HEK293 (cell line): Measurements from ENCODE around the gene CATSPER1.

Experiments
- KLF10 ChIP-seq: fragments of 450-650 bp; IDR thresholded peaks from 2 replicates; pipeline ENCODE4 v1.5.1; 2018; ENCODE audit warnings: missing biosample characterization, mild to moderate bottlenecking, missing genetic modification characterization
- SCRT1 ChIP-seq: fragments of 450-650 bp; formaldehyde crosslinking; IDR thresholded peaks from 2 replicates; pipeline ENCODE4 v1.5.1; 2016; ENCODE audit warnings: missing biosample characterization, missing genetic modification characterization, borderline replicate concordance
- SP7 ChIP-seq: fragments of 450-650 bp; formaldehyde crosslinking; IDR thresholded peaks from 2 replicates; pipeline ENCODE4 v1.5.1; 2016; ENCODE audit warnings: missing biosample characterization, missing genetic modification characterization
- ZBTB20 ChIP-seq: fragments of 450-650 bp; formaldehyde crosslinking; IDR thresholded peaks from 2 replicates; pipeline ENCODE4 v1.5.1; 2016; ENCODE audit warnings: missing biosample characterization, missing genetic modification characterization
- ZBTB48 ChIP-seq: fragments of 450-650 bp; formaldehyde crosslinking; IDR thresholded peaks from 2 replicates; pipeline ENCODE4 v1.5.1; 2016; ENCODE audit warnings: missing biosample characterization, missing genetic modification characterization
- ZEB2 ChIP-seq: fragments of 450-650 bp; formaldehyde crosslinking; IDR thresholded peaks from 2 replicates; pipeline ENCODE4 v1.5.1; 2016; ENCODE audit warnings: missing biosample characterization, missing genetic modification characterization
- ZFP41 ChIP-seq: fragments of 450-650 bp; formaldehyde crosslinking; IDR thresholded peaks from 2 replicates; pipeline ENCODE4 v1.5.1; 2016; ENCODE audit warnings: missing biosample characterization, missing genetic modification characterization, borderline replicate concordance
- ZNF10 ChIP-seq: fragments of 450-650 bp; formaldehyde crosslinking; IDR thresholded peaks from 2 replicates; pipeline ENCODE4 v1.5.1; 2017; ENCODE audit warnings: missing biosample characterization, missing genetic modification characterization
- ZNF140 ChIP-seq: fragments of 450-650 bp; formaldehyde crosslinking; IDR thresholded peaks from 2 replicates; pipeline ENCODE4 v1.5.1; 2016; ENCODE audit warnings: missing biosample characterization, missing genetic modification characterization
- ZNF155 ChIP-seq: fragments of 450-650 bp; formaldehyde crosslinking; IDR thresholded peaks from 2 replicates; pipeline ENCODE4 v1.5.1; 2016; ENCODE audit warnings: missing biosample characterization, missing genetic modification characterization
- ZNF175 ChIP-seq: fragments of 450-650 bp; formaldehyde crosslinking; IDR thresholded peaks from 2 replicates; pipeline ENCODE4 v1.5.1; 2016; ENCODE audit warnings: missing biosample characterization, missing genetic modification characterization
- ZNF23 ChIP-seq: fragments of 450-650 bp; formaldehyde crosslinking; IDR thresholded peaks from 2 replicates; pipeline ENCODE4 v1.5.1; 2016; ENCODE audit warnings: missing biosample characterization, missing genetic modification characterization, borderline replicate concordance
- ZNF341 ChIP-seq: fragments of 450-650 bp; formaldehyde crosslinking; IDR thresholded peaks from 2 replicates; pipeline ENCODE4; 2016; ENCODE audit warnings: low read depth, missing biosample characterization, missing genetic modification characterization
- ZNF37A ChIP-seq: fragments of 450-650 bp; IDR thresholded peaks from 2 replicates; pipeline ENCODE4 v1.5.1; 2018; ENCODE audit warnings: missing biosample characterization, missing genetic modification characterization
- ZNF394 ChIP-seq: fragments of 450-650 bp; formaldehyde crosslinking; IDR thresholded peaks from 2 replicates; pipeline ENCODE4 v1.5.1; 2016; ENCODE audit warnings: missing biosample characterization, missing genetic modification characterization, mild to moderate bottlenecking, moderate library complexity, borderline replicate concordance
- ZNF416 ChIP-seq: fragments of 450-650 bp; formaldehyde crosslinking; IDR thresholded peaks from 2 replicates; pipeline ENCODE4 v1.5.1; 2016; ENCODE audit warnings: missing biosample characterization, missing genetic modification characterization
- ZNF530 ChIP-seq: fragments of 450-650 bp; formaldehyde crosslinking; IDR thresholded peaks from 2 replicates; pipeline ENCODE4 v1.5.1; 2016; ENCODE audit warnings: low read depth, missing biosample characterization, missing genetic modification characterization
- ZNF544 ChIP-seq: fragments of 450-650 bp; formaldehyde crosslinking; IDR thresholded peaks from 2 replicates; pipeline ENCODE4 v1.5.0; 2017; ENCODE audit warnings: missing biosample characterization, missing genetic modification characterization
- ZNF558 ChIP-seq: fragments of 450-650 bp; formaldehyde crosslinking; IDR thresholded peaks from 2 replicates; pipeline ENCODE4 v1.5.1; 2016; ENCODE audit warnings: missing biosample characterization, missing genetic modification characterization
- ZNF561 ChIP-seq: fragments of 450-650 bp; IDR thresholded peaks from 2 replicates; pipeline ENCODE4 v1.5.1; 2018; ENCODE audit warnings: missing biosample characterization, missing genetic modification characterization, borderline replicate concordance
- ZNF670 ChIP-seq: fragments of 450-650 bp; formaldehyde crosslinking; IDR thresholded peaks from 2 replicates; pipeline ENCODE4 v1.5.1; 2016; ENCODE audit warnings: missing biosample characterization, missing genetic modification characterization, low read depth
- ZNF76 ChIP-seq: fragments of 450-650 bp; formaldehyde crosslinking; IDR thresholded peaks from 2 replicates; pipeline ENCODE4; 2016; ENCODE audit warnings: low read depth, missing biosample characterization, missing genetic modification characterization, borderline replicate concordance
- ZNF768 ChIP-seq: fragments of 450-650 bp; formaldehyde crosslinking; IDR thresholded peaks from 2 replicates; pipeline ENCODE4 v1.5.1; 2018; ENCODE audit warnings: missing biosample characterization, mild to moderate bottlenecking, missing genetic modification characterization
- ZNF791 ChIP-seq: fragments of 450-650 bp; formaldehyde crosslinking; IDR thresholded peaks from 2 replicates; pipeline ENCODE4 v1.5.1; 2016; ENCODE audit warnings: missing biosample characterization, missing genetic modification characterization
- ZSCAN23 ChIP-seq: fragments of 450-650 bp; formaldehyde crosslinking; IDR thresholded peaks from 2 replicates; pipeline ENCODE4 v1.5.1; 2016; ENCODE audit warnings: missing biosample characterization, missing genetic modification characterization
- TF ChIP-seq, protein P1 (sequence below): fragments of 450-650 bp; formaldehyde crosslinking; IDR thresholded peaks from 2 replicates; pipeline ENCODE4; 2016; ENCODE audit warnings: missing biosample characterization, missing genetic modification characterization
- TF ChIP-seq, protein P2 (sequence below): fragments of 450-650 bp; formaldehyde crosslinking; IDR thresholded peaks from 2 replicates; pipeline ENCODE4 v1.5.1; 2016; ENCODE audit warnings: missing biosample characterization, missing genetic modification characterization
- TF ChIP-seq, protein P3 (sequence below): fragments of 450-650 bp; formaldehyde crosslinking; IDR thresholded peaks from 2 replicates; pipeline ENCODE4 v1.5.1; 2017; ENCODE audit warnings: missing biosample characterization, missing genetic modification characterization
- TF ChIP-seq, protein P4 (sequence below): fragments of 450-650 bp; formaldehyde crosslinking; IDR thresholded peaks from 2 replicates; pipeline ENCODE4 v1.5.1; 2016; ENCODE audit warnings: missing biosample characterization, missing genetic modification characterization
- TF ChIP-seq, protein P5 (sequence below): fragments of 450-650 bp; formaldehyde crosslinking; IDR thresholded peaks from 2 replicates; pipeline ENCODE4 v1.5.1; 2016; ENCODE audit warnings: missing biosample characterization, missing genetic modification characterization, low read depth

Gene CATSPER1

DNA sequence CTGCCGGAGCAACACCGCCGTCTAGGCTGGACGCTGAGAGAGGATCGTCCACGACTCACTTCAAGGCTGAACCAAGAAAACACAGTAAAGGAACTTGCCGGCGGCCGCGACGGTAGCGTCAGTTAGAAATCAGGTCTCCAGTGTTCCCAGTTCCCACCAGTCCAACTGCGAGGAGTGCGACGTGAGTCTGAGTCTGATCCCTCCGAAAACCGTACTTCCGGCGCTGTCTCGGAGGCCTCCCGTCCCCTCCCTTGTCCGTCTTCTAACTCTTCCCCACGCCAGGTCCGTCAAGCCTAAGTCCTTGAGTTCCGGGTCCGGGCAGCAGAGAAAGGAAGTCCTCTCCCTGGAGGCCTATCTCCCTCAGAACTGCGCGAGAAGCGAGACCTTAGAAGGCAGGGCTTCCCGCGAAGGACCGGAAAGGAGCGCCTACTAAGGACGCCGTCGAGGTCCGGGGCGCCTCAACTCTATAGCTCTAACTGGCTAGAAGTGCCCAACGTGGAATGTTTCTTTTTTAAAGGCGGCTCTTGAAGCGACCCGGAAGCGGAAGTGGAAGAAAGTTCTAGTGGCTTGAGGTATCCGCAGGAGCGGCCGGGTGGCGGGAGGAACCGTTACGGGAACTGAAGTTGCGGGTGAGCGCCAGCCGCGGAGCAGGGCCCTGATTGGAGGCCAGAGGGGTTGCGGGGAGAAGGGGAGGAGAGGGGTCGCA, 24.2 kb downstream of the CATSPER1 start, which contains the start of the genes BANF1 and EIF1AD (continued):
- TF ChIP-seq, protein P1, sequence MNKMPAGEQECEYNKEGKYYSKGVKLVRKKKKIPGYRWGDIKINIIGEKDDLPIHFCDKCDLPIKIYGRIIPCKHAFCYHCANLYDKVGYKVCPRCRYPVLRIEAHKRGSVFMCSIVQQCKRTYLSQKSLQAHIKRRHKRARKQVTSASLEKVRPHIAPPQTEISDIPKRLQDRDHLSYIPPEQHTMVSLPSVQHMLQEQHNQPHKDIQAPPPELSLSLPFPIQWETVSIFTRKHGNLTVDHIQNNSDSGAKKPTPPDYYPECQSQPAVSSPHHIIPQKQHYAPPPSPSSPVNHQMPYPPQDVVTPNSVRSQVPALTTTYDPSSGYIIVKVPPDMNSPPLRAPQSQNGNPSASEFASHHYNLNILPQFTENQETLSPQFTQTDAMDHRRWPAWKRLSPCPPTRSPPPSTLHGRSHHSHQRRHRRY, result no peak
- TF ChIP-seq ZNF10 (0 out of 2 replicates have a peak, but pooled peaks have one; percentile 15), ZFP41 (tag by site-specific recombination) (no peak), ZNF670 (tag by site-specific recombination) (no peak), ZNF768 (tag by site-specific recombination) (no peak), ZNF155 (no peak), SP7 (tag by site-specific recombination) (peak; percentile 93), ZNF23 (tag by site-specific recombination) (no peak), ZSCAN23 (tag by site-specific recombination) (peak; percentile 91), ZNF791 (tag by site-specific recombination) (no peak), ZBTB48 (tag by site-specific recombination) (peak; percentile 96), ZNF37A (tag by site-specific recombination) (no peak), SCRT1 (no peak), KLF10 (tag by site-specific recombination) (peak; percentile 73; the same call in 1 of the 2 replicates), ZNF140 (no peak), ZNF544 (no peak), ZNF76 (peak; percentile 92), ZNF530 (no peak), ZNF561 (peak; percentile 96), ZNF416 (no peak), ZNF558 (tag by site-specific recombination) (peak; percentile 76), ZNF394 (tag by site-specific recombination) (peak; percentile 87), ZEB2 (peak; percentile 95), ZNF175 (tag by site-specific recombination) (no peak), ZNF341 (tag by site-specific recombination) (peak; percentile 67), ZBTB20 (tag by site-specific recombination) (peak; percentile 56; the same call in 1 of the 2 replicates)
- TF ChIP-seq, protein P2, sequence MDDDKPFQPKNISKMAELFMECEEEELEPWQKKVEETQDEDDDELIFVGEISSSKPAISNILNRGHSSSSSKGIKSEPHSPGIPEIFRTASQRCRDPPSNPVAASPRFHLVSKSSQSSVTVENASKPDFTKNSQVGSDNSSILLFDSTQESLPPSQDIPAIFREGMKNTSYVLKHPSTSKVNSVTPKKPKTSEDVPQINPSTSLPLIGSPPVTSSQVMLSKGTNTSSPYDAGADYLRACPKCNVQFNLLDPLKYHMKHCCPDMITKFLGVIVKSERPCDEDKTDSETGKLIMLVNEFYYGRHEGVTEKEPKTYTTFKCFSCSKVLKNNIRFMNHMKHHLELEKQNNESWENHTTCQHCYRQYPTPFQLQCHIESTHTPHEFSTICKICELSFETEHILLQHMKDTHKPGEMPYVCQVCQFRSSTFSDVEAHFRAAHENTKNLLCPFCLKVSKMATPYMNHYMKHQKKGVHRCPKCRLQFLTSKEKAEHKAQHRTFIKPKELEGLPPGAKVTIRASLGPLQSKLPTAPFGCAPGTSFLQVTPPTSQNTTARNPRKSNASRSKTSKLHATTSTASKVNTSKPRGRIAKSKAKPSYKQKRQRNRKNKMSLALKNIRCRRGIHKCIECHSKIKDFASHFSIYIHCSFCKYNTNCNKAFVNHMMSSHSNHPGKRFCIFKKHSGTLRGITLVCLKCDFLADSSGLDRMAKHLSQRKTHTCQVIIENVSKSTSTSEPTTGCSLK, result no peak
- TF ChIP-seq, protein P3, sequence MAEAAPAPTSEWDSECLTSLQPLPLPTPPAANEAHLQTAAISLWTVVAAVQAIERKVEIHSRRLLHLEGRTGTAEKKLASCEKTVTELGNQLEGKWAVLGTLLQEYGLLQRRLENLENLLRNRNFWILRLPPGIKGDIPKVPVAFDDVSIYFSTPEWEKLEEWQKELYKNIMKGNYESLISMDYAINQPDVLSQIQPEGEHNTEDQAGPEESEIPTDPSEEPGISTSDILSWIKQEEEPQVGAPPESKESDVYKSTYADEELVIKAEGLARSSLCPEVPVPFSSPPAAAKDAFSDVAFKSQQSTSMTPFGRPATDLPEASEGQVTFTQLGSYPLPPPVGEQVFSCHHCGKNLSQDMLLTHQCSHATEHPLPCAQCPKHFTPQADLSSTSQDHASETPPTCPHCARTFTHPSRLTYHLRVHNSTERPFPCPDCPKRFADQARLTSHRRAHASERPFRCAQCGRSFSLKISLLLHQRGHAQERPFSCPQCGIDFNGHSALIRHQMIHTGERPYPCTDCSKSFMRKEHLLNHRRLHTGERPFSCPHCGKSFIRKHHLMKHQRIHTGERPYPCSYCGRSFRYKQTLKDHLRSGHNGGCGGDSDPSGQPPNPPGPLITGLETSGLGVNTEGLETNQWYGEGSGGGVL (tag by site-specific recombination), result peak; percentile 45; the same call in 1 of the 2 replicates
- TF ChIP-seq, protein P4, sequence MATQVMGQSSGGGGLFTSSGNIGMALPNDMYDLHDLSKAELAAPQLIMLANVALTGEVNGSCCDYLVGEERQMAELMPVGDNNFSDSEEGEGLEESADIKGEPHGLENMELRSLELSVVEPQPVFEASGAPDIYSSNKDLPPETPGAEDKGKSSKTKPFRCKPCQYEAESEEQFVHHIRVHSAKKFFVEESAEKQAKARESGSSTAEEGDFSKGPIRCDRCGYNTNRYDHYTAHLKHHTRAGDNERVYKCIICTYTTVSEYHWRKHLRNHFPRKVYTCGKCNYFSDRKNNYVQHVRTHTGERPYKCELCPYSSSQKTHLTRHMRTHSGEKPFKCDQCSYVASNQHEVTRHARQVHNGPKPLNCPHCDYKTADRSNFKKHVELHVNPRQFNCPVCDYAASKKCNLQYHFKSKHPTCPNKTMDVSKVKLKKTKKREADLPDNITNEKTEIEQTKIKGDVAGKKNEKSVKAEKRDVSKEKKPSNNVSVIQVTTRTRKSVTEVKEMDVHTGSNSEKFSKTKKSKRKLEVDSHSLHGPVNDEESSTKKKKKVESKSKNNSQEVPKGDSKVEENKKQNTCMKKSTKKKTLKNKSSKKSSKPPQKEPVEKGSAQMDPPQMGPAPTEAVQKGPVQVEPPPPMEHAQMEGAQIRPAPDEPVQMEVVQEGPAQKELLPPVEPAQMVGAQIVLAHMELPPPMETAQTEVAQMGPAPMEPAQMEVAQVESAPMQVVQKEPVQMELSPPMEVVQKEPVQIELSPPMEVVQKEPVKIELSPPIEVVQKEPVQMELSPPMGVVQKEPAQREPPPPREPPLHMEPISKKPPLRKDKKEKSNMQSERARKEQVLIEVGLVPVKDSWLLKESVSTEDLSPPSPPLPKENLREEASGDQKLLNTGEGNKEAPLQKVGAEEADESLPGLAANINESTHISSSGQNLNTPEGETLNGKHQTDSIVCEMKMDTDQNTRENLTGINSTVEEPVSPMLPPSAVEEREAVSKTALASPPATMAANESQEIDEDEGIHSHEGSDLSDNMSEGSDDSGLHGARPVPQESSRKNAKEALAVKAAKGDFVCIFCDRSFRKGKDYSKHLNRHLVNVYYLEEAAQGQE (tag by site-specific recombination), result peak; percentile 62
- TF ChIP-seq, protein P5, sequence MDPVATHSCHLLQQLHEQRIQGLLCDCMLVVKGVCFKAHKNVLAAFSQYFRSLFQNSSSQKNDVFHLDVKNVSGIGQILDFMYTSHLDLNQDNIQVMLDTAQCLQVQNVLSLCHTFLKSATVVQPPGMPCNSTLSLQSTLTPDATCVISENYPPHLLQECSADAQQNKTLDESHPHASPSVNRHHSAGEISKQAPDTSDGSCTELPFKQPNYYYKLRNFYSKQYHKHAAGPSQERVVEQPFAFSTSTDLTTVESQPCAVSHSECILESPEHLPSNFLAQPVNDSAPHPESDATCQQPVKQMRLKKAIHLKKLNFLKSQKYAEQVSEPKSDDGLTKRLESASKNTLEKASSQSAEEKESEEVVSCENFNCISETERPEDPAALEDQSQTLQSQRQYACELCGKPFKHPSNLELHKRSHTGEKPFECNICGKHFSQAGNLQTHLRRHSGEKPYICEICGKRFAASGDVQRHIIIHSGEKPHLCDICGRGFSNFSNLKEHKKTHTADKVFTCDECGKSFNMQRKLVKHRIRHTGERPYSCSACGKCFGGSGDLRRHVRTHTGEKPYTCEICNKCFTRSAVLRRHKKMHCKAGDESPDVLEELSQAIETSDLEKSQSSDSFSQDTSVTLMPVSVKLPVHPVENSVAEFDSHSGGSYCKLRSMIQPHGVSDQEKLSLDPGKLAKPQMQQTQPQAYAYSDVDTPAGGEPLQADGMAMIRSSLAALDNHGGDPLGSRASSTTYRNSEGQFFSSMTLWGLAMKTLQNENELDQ (tag by site-specific recombination), result no peak
